ENCODE measurements around the gene FHL3. TPM values are rescaled to one million over a fixed set of nuclear protein-coding genes. Genes with fewer than 3 reads are reported as not detected.

The FHL3 gene
- total and polyA plus RNA-seq, 2 of the 8 experiments (the other 6 are each of a cell fraction or from before 2014, with no cell fraction given) = 14.3 to 35.6 TPM

DNA sequence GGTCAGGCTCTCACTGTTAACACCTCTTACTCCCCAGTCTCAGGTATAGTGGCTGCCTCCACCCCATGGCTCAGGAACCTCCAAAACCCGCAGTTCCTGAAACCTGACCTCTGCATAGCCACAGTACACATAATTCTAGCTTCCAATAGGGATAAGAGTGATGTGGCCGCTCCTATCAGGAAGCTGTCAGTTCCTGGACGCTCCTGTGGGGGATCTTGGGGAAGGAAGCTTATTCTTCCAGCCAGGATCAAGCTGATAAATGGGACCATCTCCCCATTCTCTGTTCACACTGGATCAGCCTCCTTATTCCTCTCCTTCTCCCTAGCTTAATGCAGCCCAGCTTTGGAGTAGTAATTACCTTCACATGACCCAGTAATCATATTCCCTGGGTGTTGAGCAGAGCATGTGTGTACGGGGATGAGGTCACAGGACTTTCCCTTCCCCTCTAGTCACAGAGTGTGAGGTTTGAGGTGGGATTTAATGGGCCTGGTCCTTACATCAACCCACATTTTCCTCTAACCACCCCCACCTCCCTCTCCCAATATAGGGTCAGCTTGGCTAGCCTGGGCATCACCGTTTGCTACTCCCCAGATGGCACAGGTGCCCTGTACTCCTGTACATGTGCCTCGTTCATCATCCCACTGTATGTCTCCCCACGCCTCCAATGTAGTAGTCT lies 48.2 kb upstream of the FHL3 start (continued):
- TF ChIP-seq SP2 (IDR thresholded peaks at IDR 0.05; ENCODE audit: low read length) (no peak), CHD2 (IDR thresholded peaks at IDR 0.05; ENCODE audit: low read length) (no peak), ZNF274 (IDR thresholded peaks at IDR 0.05; ENCODE audit: borderline replicate concordance, extremely low read depth, low read length) (no peak), SRF (IDR thresholded peaks at IDR 0.05; ENCODE audit: low read depth, low read length) (no peak), SP4 (IDR thresholded peaks at IDR 0.05; ENCODE audit: low read length) (no peak), POLR2A (IDR thresholded peaks at IDR 0.05; ENCODE audit: control extremely low read depth in 1 of 2, low read depth in 2 of 2, low read length in 2 of 2) (no peak)
- TF ChIP-seq, protein P1, sequence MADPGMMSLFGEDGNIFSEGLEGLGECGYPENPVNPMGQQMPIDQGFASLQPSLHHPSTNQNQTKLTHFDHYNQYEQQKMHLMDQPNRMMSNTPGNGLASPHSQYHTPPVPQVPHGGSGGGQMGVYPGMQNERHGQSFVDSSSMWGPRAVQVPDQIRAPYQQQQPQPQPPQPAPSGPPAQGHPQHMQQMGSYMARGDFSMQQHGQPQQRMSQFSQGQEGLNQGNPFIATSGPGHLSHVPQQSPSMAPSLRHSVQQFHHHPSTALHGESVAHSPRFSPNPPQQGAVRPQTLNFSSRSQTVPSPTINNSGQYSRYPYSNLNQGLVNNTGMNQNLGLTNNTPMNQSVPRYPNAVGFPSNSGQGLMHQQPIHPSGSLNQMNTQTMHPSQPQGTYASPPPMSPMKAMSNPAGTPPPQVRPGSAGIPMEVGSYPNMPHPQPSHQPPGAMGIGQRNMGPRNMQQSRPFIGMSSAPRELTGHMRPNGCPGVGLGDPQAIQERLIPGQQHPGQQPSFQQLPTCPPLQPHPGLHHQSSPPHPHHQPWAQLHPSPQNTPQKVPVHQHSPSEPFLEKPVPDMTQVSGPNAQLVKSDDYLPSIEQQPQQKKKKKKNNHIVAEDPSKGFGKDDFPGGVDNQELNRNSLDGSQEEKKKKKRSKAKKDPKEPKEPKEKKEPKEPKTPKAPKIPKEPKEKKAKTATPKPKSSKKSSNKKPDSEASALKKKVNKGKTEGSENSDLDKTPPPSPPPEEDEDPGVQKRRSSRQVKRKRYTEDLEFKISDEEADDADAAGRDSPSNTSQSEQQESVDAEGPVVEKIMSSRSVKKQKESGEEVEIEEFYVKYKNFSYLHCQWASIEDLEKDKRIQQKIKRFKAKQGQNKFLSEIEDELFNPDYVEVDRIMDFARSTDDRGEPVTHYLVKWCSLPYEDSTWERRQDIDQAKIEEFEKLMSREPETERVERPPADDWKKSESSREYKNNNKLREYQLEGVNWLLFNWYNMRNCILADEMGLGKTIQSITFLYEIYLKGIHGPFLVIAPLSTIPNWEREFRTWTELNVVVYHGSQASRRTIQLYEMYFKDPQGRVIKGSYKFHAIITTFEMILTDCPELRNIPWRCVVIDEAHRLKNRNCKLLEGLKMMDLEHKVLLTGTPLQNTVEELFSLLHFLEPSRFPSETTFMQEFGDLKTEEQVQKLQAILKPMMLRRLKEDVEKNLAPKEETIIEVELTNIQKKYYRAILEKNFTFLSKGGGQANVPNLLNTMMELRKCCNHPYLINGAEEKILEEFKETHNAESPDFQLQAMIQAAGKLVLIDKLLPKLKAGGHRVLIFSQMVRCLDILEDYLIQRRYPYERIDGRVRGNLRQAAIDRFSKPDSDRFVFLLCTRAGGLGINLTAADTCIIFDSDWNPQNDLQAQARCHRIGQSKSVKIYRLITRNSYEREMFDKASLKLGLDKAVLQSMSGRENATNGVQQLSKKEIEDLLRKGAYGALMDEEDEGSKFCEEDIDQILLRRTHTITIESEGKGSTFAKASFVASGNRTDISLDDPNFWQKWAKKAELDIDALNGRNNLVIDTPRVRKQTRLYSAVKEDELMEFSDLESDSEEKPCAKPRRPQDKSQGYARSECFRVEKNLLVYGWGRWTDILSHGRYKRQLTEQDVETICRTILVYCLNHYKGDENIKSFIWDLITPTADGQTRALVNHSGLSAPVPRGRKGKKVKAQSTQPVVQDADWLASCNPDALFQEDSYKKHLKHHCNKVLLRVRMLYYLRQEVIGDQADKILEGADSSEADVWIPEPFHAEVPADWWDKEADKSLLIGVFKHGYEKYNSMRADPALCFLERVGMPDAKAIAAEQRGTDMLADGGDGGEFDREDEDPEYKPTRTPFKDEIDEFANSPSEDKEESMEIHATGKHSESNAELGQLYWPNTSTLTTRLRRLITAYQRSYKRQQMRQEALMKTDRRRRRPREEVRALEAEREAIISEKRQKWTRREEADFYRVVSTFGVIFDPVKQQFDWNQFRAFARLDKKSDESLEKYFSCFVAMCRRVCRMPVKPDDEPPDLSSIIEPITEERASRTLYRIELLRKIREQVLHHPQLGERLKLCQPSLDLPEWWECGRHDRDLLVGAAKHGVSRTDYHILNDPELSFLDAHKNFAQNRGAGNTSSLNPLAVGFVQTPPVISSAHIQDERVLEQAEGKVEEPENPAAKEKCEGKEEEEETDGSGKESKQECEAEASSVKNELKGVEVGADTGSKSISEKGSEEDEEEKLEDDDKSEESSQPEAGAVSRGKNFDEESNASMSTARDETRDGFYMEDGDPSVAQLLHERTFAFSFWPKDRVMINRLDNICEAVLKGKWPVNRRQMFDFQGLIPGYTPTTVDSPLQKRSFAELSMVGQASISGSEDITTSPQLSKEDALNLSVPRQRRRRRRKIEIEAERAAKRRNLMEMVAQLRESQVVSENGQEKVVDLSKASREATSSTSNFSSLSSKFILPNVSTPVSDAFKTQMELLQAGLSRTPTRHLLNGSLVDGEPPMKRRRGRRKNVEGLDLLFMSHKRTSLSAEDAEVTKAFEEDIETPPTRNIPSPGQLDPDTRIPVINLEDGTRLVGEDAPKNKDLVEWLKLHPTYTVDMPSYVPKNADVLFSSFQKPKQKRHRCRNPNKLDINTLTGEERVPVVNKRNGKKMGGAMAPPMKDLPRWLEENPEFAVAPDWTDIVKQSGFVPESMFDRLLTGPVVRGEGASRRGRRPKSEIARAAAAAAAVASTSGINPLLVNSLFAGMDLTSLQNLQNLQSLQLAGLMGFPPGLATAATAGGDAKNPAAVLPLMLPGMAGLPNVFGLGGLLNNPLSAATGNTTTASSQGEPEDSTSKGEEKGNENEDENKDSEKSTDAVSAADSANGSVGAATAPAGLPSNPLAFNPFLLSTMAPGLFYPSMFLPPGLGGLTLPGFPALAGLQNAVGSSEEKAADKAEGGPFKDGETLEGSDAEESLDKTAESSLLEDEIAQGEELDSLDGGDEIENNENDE (IDR thresholded peaks at IDR 0.05; ENCODE audit: insufficient replicate concordance, low read length) = no peak
